Type B pancreatic cell (in vitro differentiated cells): Measurements from ENCODE around the gene GSS. TPM values are rescaled to one million over a fixed set of nuclear protein-coding genes. Genes with fewer than 3 reads are reported as not detected.

ENCODE experiments used
- DNase-seq: peaks from one replicate; pipeline ENCODE4 v3.0.0; 2021; ENCODE audit warnings: mixed read lengths; ENCODE audit not compliant: unreplicated experiment; ENCODE audit errors: extremely low spot score
- H3K27ac Mint-ChIP-seq: 2 replicates; pipeline ENCODE4 v1.8.0; 2021; ENCODE audit warnings: mild to moderate bottlenecking, mixed read lengths
- H3K27me3 Mint-ChIP-seq: 2 replicates; pipeline ENCODE4 v1.8.0; 2021; ENCODE audit warnings: mixed read lengths
- H3K36me3 Mint-ChIP-seq: 2 replicates; pipeline ENCODE4 v1.8.0; 2021; ENCODE audit warnings: mixed read lengths
- H3K4me1 Mint-ChIP-seq: one replicate; pipeline ENCODE4 v1.8.0; 2021; ENCODE audit warnings: mixed read lengths; ENCODE audit not compliant: unreplicated experiment
- H3K4me3 Mint-ChIP-seq: 2 replicates; pipeline ENCODE4 v1.8.0; 2021; ENCODE audit warnings: mild to moderate bottlenecking, mixed read lengths
- H3K9me3 Mint-ChIP-seq: 2 replicates; pipeline ENCODE4 v1.8.0; 2021; ENCODE audit warnings: mixed read lengths
- total RNA-seq: library from RNA; stranded (reverse); gene quantifications from 2 replicates; pipeline ENCODE4 v1.2.1, GENCODE V29; 2021; ENCODE audit warnings: low replicate concordance
- TF ChIP-seq, protein P1 (sequence below): fragments of 200-600 bp; sonication (generic); conservative IDR thresholded peaks from 2 replicates; pipeline ENCODE4 v1.5.0; 2021; ENCODE audit warnings: antibody characterized with exemption, mild to moderate bottlenecking

The GSS gene
- total RNA-seq, 1 donor from 2014 or later: 66.4 TPM

DNA sequence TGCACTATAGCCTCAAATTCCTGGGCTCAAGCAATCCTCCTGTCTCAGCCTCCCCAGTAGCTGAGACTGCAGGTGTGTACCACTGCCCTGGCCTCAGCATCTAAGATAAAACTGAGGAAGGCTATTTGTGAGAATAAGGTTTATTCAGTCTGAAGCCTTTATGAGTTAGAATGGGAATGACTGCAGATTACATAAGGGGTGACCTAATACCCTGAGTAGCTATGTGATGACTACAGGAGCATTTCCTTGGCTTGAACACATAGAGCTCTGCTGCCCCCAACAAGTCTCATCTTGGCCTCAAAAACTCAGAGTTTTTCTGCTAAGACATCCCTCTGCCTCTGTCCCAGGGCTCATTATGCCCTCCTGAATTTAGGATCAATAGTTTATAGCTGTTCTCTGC, 7.6 kb downstream of the GSS start:
- H3K4me1 Mint-ChIP-seq: peaks cover 16% of the 10 kb centered on the region
- H3K27ac Mint-ChIP-seq: no peak overlapping the region
- no peak overlapping the region for H3K4me3 Mint-ChIP-seq
- DNase-seq: no peak
- TF ChIP-seq, protein P1, sequence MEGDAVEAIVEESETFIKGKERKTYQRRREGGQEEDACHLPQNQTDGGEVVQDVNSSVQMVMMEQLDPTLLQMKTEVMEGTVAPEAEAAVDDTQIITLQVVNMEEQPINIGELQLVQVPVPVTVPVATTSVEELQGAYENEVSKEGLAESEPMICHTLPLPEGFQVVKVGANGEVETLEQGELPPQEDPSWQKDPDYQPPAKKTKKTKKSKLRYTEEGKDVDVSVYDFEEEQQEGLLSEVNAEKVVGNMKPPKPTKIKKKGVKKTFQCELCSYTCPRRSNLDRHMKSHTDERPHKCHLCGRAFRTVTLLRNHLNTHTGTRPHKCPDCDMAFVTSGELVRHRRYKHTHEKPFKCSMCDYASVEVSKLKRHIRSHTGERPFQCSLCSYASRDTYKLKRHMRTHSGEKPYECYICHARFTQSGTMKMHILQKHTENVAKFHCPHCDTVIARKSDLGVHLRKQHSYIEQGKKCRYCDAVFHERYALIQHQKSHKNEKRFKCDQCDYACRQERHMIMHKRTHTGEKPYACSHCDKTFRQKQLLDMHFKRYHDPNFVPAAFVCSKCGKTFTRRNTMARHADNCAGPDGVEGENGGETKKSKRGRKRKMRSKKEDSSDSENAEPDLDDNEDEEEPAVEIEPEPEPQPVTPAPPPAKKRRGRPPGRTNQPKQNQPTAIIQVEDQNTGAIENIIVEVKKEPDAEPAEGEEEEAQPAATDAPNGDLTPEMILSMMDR: no peak
- H3K36me3 Mint-ChIP-seq: peaks cover 12% of the 10 kb centered on the region
- H3K9me3 Mint-ChIP-seq: no peaks in the 10 kb centered on the region
- H3K27me3 Mint-ChIP-seq: no peaks in the 10 kb centered on the region

DNA sequence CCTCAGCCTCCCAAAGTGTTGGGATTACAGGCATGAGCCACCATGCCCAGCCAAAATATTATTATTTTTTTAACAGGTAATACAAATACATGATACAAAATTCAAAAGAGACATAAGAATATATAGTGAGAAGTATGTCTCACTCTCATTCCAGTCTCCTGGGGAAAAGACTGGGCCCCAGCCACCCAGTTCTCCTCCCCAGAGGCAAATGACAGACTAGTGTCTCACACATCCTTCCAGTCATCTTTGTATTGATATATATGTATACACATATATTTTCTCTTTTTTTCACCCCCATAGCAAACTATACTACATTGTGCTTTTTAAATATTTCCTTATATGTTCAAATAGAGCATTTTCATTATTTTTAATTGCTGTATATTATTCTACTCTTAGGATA, 8.3 kb downstream of the GSS start:
- no peak overlapping the region for H3K4me3 Mint-ChIP-seq
- H3K27me3 Mint-ChIP-seq: no peaks in the 10 kb centered on the region
- DNase-seq: no peak
- peaks cover 17% of the 10 kb centered on the region for H3K36me3 Mint-ChIP-seq
- H3K27ac Mint-ChIP-seq: no peak overlapping the region
- TF ChIP-seq, protein P1: no peak
- H3K4me1 Mint-ChIP-seq: peaks cover 10% of the 10 kb centered on the region
- no peaks in the 10 kb centered on the region for H3K9me3 Mint-ChIP-seq

DNA sequence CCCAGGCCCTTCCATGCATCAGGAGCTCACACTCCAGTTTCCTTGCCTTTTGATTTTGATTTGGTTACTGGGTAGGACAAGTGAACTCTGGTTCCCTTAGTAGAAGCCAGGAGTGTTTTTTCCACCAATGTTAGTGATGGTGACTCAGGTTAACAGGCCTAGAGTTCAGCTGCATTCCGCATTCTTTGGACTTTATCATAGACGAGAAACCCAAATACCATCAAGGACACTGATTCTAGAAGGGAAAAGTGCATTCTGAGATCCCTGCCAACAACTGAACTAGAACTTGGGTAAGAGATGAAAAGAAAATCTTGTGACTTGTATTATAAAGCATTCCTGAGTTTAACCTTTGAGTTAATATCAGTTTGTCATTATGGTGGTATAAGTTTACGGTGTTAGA, 8.9 kb downstream of the GSS start:
- H3K9me3 Mint-ChIP-seq: no peaks in the 10 kb centered on the region
- H3K36me3 Mint-ChIP-seq: peaks cover 20% of the 10 kb centered on the region
- no peak overlapping the region for H3K27ac Mint-ChIP-seq
- H3K27me3 Mint-ChIP-seq: no peaks in the 10 kb centered on the region
- peaks cover 6% of the 10 kb centered on the region for H3K4me1 Mint-ChIP-seq
- DNase-seq: no peak
- TF ChIP-seq, protein P1: no peak
- H3K4me3 Mint-ChIP-seq: no peak overlapping the region

DNA sequence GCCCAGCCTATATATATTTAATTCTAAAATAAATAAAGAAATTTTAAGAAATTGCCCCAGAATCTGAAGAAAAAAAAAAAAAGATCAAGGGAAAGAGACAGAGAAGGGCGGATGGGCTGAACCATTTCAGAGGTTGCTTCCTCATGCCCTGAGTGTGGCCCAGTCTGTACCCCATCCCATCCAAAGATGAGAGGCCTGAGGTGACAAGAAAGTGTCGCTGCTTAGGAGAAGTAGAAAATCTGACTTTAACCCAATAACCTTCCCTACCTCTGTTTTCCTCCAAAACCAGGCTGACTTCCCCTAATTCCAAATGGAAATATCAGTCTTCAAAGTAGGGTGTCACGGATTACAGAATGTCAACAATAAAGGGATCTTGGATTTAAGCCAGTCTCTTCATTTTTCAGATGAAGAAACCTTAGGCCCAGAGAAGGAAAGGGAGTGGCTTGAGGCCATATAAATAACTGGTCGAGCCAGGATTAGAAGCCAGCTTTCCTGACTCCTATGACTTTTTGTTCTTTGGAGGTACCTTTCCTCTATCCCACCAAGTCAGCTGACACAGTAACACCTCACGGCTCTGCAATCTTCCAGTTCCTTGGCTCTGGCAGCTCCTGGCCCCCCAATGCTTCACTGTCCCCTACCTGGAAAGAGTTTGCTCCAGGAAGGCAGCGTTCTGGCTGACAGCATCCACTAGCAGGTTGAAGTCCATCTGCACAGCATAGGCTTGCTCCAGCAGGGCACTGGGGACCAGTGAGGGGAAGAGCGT, 10.1 kb downstream of the GSS start:
- no peaks in the 10 kb centered on the region for H3K27me3 Mint-ChIP-seq
- no peak for DNase-seq
- H3K36me3 Mint-ChIP-seq: peaks cover 27% of the 10 kb centered on the region
- no peak overlapping the region for H3K27ac Mint-ChIP-seq
- no peaks in the 10 kb centered on the region for H3K4me1 Mint-ChIP-seq
- H3K4me3 Mint-ChIP-seq: no peak overlapping the region
- no peaks in the 10 kb centered on the region for H3K9me3 Mint-ChIP-seq
- TF ChIP-seq, protein P1: no peak

DNA sequence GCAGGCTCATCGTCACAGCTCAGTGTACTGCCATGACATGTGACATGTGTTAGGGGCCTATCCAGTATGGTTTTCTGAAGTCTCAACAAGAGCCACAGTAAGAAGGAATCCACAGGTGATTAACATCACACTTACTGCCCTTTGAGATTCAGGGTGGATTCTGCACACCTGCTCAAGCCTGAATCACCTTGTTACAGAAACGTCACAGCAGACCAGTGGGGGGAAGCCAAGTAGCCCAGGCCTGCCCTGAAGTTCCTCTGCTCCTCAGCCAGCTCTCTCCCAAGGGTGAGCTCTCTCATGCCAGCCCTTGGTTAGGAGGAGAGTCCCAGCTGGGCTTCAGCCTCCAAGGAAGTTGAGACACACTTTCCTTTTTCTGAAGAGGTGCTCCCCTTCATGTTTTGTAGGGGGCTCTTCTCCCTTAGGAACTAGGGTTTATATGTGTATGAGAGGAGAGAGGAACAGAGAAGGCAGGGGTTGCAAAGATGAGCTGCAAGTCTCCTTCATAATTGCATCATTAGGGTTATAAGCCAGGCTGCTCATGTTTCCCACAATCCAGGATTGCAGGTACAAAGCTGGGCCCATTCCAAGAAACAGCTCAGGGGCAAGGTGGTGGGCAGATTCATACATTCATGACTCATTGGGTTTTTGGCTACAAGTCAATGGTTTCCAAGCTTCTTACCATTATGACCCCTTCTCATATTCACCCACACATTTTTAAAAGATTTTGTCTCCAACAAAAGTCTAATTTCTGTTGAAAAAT, 11.6 kb downstream of the GSS start:
- Mint-ChIP-seq H3K27ac (no peak overlapping the region), H3K36me3 (peaks cover 32% of the 10 kb centered on the region), H3K4me3 (no peak overlapping the region), H3K27me3 (no peaks in the 10 kb centered on the region), H3K9me3 (no peaks in the 10 kb centered on the region), H3K4me1 (no peaks in the 10 kb centered on the region)
- DNase-seq: no peak
- TF ChIP-seq, protein P1: no peak
